ENCODE measurements around the gene CNPY1.
"Not testable (repeated sequence)": the region's sequence is repeated elsewhere in the genome, so short reads cannot be mapped to it uniquely, and the experiment has no call there.

CNPY1 gene

DNA sequence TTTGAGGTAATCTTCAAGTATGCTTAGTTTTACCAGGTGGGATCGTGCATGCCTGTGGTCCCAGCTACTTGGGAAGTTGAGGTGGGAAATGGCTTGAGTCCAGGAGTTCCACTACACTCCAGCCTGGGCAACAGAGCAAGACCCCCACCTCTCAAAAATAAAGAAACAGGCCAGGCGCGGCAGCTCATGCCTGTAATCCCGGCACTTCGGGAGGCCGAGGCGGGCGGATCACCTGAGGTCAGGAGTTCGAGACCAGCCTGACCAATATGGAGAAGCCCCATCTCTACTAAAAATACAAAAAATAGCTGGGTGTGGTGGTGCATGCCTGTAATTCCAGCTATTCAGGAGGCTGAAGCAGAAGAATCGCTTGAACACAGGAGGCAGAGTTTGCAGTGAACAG, 16.6 kb upstream of the CNPY1 start:
- not testable (repeated sequence) for H3K36me3 ChIP-seq (ENCODE audit: control insufficient read depth, insufficient read depth, low read length); H3K9ac ChIP-seq (ENCODE audit: low read length); H3K9me3 ChIP-seq (ENCODE audit: control insufficient read depth, low read length); H3K4me1 ChIP-seq (ENCODE audit: control insufficient read depth, insufficient read depth, low read length); H3K4me3 ChIP-seq (ENCODE audit: low read length)
- peaks cover 15% of the 10 kb centered on the region for H3K27me3 ChIP-seq (ENCODE audit: control insufficient read depth, insufficient read depth, low read length)

DNA sequence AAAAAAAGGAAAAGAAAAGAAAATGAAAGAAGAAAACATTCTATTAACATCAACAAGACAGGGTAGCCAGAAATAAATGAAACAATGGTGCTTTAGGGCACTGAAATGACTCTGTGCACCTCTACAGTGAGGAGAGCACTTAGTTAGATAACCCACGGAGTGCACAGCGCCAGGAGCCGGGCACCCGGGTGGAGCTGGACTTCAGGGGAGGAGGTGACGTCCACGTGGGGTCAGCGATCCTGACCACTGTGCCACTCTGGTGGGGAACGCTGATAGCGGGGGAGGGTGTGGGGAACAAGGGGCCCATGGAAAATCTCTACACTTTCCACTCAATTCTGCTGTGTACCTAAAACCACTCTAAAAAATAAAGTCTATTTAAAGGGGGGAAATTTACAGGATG, 15.7 kb upstream of the CNPY1 start:
- H3K9ac ChIP-seq (ENCODE audit: low read length) = no peak overlapping the region
- H3K4me3 ChIP-seq (ENCODE audit: low read length) = no peak overlapping the region
- H3K9me3 ChIP-seq (ENCODE audit: control insufficient read depth, low read length) = no peaks in the 10 kb centered on the region
- H3K4me1 ChIP-seq (ENCODE audit: control insufficient read depth, insufficient read depth, low read length) = no peaks in the 10 kb centered on the region
- no peaks in the 10 kb centered on the region for H3K36me3 ChIP-seq (ENCODE audit: control insufficient read depth, insufficient read depth, low read length)
- H3K27me3 ChIP-seq (ENCODE audit: control insufficient read depth, insufficient read depth, low read length) = peaks cover 15% of the 10 kb centered on the region

DNA sequence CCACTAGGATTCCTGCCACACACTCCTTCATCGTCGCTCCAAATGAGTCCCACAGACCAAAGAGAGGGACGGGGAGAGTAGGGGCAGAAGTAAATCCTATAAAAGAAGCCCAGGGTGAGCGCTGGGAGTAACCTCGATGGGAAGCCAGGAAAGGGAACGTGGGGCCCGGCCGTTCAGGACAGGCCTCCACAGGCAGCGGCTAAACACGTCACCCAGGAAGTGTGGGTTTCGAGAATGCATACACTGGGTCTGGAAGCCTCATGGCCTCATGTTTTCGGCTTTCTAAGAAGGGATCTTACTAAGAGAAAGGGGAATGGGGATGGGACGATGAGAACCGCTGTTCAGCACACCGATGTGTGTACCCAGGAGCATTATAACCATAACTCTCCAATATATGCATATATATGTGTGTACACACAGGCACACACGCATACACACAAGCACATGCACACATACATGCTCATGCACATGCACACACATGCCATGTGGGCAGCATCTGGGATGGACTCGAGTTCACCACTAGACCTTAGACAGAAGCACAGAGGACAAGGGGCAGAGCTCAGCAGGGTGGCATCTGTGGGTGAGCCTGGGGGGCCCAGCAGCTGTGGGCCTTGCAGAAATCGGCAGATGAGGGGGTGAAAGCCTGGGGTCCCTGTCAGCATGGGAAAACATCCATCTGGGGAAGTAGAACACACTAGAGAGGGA, 14.8 kb upstream of the CNPY1 start:
- peaks cover 15% of the 10 kb centered on the region for H3K27me3 ChIP-seq (ENCODE audit: control insufficient read depth, insufficient read depth, low read length)

DNA sequence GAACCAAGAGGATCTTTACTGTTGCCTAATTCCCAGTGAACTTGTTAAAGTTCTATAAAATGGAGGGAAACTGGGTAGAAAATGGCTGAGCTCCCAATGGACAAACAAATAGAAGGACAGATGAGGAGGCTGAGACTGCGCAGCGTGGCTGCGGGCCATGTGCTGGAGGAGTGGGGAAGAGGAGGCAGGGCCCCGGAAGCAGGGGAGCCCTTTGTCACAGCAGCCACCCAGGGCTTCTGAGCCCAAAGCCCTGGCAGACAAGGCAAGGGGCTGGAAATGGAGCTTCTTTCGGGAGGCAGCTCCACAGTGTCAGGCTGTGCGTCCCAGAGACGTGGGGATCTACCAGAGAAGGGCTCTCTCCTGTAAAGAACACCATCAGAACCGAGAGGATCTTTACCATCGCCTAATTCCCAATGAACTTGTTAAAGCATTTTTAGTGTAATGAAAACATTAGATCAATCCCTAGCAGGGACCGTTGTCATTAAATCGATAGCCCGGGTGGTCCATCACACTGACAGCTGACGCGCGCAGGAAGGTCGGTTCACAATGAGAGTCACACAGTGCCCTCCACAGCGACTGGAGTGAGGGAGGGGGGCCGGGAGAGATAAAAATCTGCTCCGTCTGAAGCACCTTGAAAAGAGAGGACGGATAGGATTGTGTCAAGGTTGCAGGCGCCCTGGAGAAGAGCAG, 14.0 kb upstream of the CNPY1 start:
- H3K4me1 ChIP-seq (ENCODE audit: control insufficient read depth, insufficient read depth, low read length) = no peaks in the 10 kb centered on the region
- H3K36me3 ChIP-seq (ENCODE audit: control insufficient read depth, insufficient read depth, low read length) = no peaks in the 10 kb centered on the region
- no peak overlapping the region for H3K4me3 ChIP-seq (ENCODE audit: low read length)
- no peaks in the 10 kb centered on the region for H3K9me3 ChIP-seq (ENCODE audit: control insufficient read depth, low read length)
- H3K27me3 ChIP-seq (ENCODE audit: control insufficient read depth, insufficient read depth, low read length) = peaks cover 15% of the 10 kb centered on the region
- no peak overlapping the region for H3K9ac ChIP-seq (ENCODE audit: low read length)

More for the DNA sequence above, 14.8 kb upstream of the CNPY1 start:
- Histone ChIP-seq H3K9me3 (ENCODE audit: control insufficient read depth, low read length) (no peaks in the 10 kb centered on the region), H3K4me3 (ENCODE audit: low read length) (no peak overlapping the region), H3K4me1 (ENCODE audit: control insufficient read depth, insufficient read depth, low read length) (no peaks in the 10 kb centered on the region), H3K36me3 (ENCODE audit: control insufficient read depth, insufficient read depth, low read length) (no peaks in the 10 kb centered on the region), H3K9ac (ENCODE audit: low read length) (no peak overlapping the region)

GRCh38 chr7:155559519-155560108, 13.3 kb upstream of the CNPY1 start:
- Histone ChIP-seq H3K36me3 (ENCODE audit: control insufficient read depth, insufficient read depth, low read length) (no peaks in the 10 kb centered on the region), H3K4me3 (ENCODE audit: low read length) (no peak overlapping the region), H3K9ac (ENCODE audit: low read length) (no peak overlapping the region), H3K9me3 (ENCODE audit: control insufficient read depth, low read length) (no peaks in the 10 kb centered on the region), H3K4me1 (ENCODE audit: control insufficient read depth, insufficient read depth, low read length) (no peaks in the 10 kb centered on the region), H3K27me3 (ENCODE audit: control insufficient read depth, insufficient read depth, low read length) (peaks cover 15% of the 10 kb centered on the region)

- Histone ChIP-seq H3K9me3 (ENCODE audit: control insufficient read depth, low read length) (no peaks in the 10 kb centered on the region), H3K9ac (ENCODE audit: low read length) (no peak overlapping the region), H3K36me3 (ENCODE audit: control insufficient read depth, insufficient read depth, low read length) (no peaks in the 10 kb centered on the region), H3K4me1 (ENCODE audit: control insufficient read depth, insufficient read depth, low read length) (no peaks in the 10 kb centered on the region), H3K27me3 (ENCODE audit: control insufficient read depth, insufficient read depth, low read length) (peaks cover 16% of the 10 kb centered on the region), H3K4me3 (ENCODE audit: low read length) (no peak overlapping the region)
Measured at GRCh38 chr7:155558961-155559360, 12.6 kb upstream of the CNPY1 start.

DNA sequence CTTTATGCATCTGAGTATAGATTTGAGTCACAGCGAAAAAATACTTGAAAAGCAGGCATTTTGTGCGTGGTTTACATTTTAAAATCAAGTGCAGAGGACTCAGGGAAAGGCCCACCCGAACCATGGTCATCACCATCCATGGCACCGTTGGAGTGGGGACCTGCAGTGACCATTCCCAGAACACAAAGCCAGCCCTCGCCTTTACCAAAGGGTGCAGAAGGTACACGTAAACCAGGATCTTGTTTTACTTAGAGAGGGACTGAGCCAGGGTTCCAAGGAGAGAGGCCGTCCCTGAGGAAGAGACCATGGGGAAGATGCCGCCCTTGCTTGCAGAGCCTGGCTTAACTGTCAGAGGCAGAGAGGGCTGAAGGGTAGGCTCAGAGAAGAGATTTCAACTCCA, 12.0 kb upstream of the CNPY1 start:
- no peaks in the 10 kb centered on the region for H3K36me3 ChIP-seq (ENCODE audit: control insufficient read depth, insufficient read depth, low read length)
- no peaks in the 10 kb centered on the region for H3K4me1 ChIP-seq (ENCODE audit: control insufficient read depth, insufficient read depth, low read length)
- no peak overlapping the region for H3K4me3 ChIP-seq (ENCODE audit: low read length)
- H3K9ac ChIP-seq (ENCODE audit: low read length) = no peak overlapping the region
- H3K9me3 ChIP-seq (ENCODE audit: control insufficient read depth, low read length) = no peaks in the 10 kb centered on the region
- peaks cover 20% of the 10 kb centered on the region for H3K27me3 ChIP-seq (ENCODE audit: control insufficient read depth, insufficient read depth, low read length)

DNA sequence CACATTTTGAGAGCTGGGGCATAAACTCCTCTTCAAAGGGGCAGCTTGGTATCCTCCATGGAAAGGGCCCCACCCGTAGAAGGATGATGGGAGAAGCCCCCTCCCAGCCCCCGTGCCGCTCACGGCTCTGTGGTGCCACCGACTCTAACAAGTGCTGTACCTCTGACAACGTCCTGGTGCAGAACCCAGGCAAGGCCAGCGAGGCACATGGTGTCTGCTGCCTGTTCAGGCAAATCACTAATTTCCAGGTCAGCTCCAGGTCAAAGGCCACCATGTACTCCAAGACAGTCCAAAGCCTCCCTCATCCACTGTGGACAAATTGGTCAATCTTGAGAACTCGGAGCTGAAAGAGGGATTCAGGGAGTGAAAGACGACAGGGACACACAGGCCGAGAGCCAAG, 11.4 kb upstream of the CNPY1 start:
- H3K9me3 ChIP-seq (ENCODE audit: control insufficient read depth, low read length) = no peaks in the 10 kb centered on the region
- H3K27me3 ChIP-seq (ENCODE audit: control insufficient read depth, insufficient read depth, low read length) = peaks cover 18% of the 10 kb centered on the region

DNA sequence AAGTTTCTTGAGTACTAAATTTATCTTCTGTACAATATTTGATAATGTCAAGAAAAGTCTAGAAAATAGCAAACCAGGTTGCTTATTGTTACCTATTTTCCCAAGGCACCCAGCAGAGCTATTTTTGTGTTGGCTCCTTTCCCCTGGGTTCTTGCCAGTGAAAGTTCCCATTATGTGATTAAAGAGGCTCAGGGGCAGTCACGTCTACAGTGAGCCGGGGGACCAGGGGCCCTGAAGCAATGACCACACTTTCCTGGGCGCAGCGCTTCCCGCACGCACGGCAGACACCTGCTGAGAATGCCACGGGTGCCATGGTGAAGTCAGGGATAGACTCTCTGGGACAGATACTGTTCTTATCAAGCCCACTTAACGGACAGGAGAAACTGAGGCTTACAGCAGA, 10.4 kb upstream of the CNPY1 start:
- Histone ChIP-seq H3K4me3 (ENCODE audit: low read length) (no peak overlapping the region), H3K4me1 (ENCODE audit: control insufficient read depth, insufficient read depth, low read length) (no peaks in the 10 kb centered on the region), H3K9ac (ENCODE audit: low read length) (no peak overlapping the region), H3K27me3 (ENCODE audit: control insufficient read depth, insufficient read depth, low read length) (peaks cover 17% of the 10 kb centered on the region), H3K9me3 (ENCODE audit: control insufficient read depth, low read length) (no peaks in the 10 kb centered on the region), H3K36me3 (ENCODE audit: control insufficient read depth, insufficient read depth, low read length) (no peaks in the 10 kb centered on the region)

More for the DNA sequence above, 11.4 kb upstream of the CNPY1 start:
- Histone ChIP-seq H3K4me3 (ENCODE audit: low read length) (no peak overlapping the region), H3K9ac (ENCODE audit: low read length) (no peak overlapping the region), H3K4me1 (ENCODE audit: control insufficient read depth, insufficient read depth, low read length) (no peaks in the 10 kb centered on the region), H3K36me3 (ENCODE audit: control insufficient read depth, insufficient read depth, low read length) (no peaks in the 10 kb centered on the region)

- Histone ChIP-seq H3K4me1 (ENCODE audit: control insufficient read depth, insufficient read depth, low read length) (no peaks in the 10 kb centered on the region), H3K27me3 (ENCODE audit: control insufficient read depth, insufficient read depth, low read length) (peaks cover 11% of the 10 kb centered on the region), H3K9me3 (ENCODE audit: control insufficient read depth, low read length) (no peaks in the 10 kb centered on the region), H3K9ac (ENCODE audit: low read length) (no peak overlapping the region), H3K4me3 (ENCODE audit: low read length) (no peak overlapping the region), H3K36me3 (ENCODE audit: control insufficient read depth, insufficient read depth, low read length) (no peaks in the 10 kb centered on the region)
Measured at GRCh38 chr7:155555116-155555695, 8.8 kb upstream of the CNPY1 start.

DNA sequence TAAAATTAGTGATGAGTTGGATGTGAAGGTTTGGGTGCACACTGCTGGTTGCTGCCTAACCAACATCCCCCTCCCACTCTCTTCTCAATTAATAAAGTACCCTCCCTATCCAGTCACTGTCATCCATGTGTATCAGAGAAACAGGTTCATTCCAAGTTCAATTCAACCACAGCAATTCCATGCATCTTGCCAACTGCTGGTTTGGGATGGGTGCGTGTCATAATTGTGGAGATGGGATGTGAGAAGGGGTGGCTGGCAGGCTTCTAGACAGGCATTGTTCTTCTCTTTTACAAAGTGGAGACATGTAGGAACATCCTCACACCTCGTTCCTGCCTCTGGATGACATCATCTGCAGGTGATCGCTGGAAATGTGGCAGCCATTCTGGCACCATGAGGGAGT, 7.5 kb upstream of the CNPY1 start:
- H3K27me3 ChIP-seq (ENCODE audit: control insufficient read depth, insufficient read depth, low read length) = peaks cover 6% of the 10 kb centered on the region
- H3K4me1 ChIP-seq (ENCODE audit: control insufficient read depth, insufficient read depth, low read length) = no peaks in the 10 kb centered on the region

More for the DNA sequence above, 7.5 kb upstream of the CNPY1 start:
- Histone ChIP-seq H3K36me3 (ENCODE audit: control insufficient read depth, insufficient read depth, low read length) (no peaks in the 10 kb centered on the region), H3K9ac (ENCODE audit: low read length) (no peak overlapping the region), H3K4me3 (ENCODE audit: low read length) (no peak overlapping the region), H3K9me3 (ENCODE audit: control insufficient read depth, low read length) (no peaks in the 10 kb centered on the region)

Data from mucosa of stomach (tissue), 1 donor.